GM23338 (cell line): ENCODE data around the gene USP15.

Experiments used
- CREB1 ChIP-seq: fragments of 250-450 bp; sonication (Bioruptor Pico); IDR thresholded peaks from 2 replicates; pipeline ENCODE4 v1.5.0; 2020; ENCODE audit warnings: low read depth, mild to moderate bottlenecking, moderate library complexity
- EZH2 ChIP-seq: fragments of 200-600 bp; sonication (generic); IDR thresholded peaks from one replicate; pipeline ENCODE4 v1.8.0; 2017; ENCODE audit warnings: antibody characterized with exemption, mild to moderate bottlenecking, low read depth; ENCODE audit not compliant: unreplicated experiment
- EZH2phosphoT487 ChIP-seq: fragments of 200-600 bp; sonication (generic); IDR thresholded peaks from one replicate; pipeline ENCODE4 v1.8.1; 2018; ENCODE audit warnings: antibody characterized with exemption; ENCODE audit not compliant: unreplicated experiment
- POLR2AphosphoS5 ChIP-seq: IDR thresholded peaks from 2 replicates; pipeline ENCODE4 v1.6.1; 2016; ENCODE audit warnings: antibody characterized with exemption, low read depth
- REST ChIP-seq: IDR thresholded peaks from one replicate; pipeline ENCODE4 v1.6.1; 2018; ENCODE audit warnings: antibody characterized with exemption; ENCODE audit not compliant: unreplicated experiment
- STAT1 ChIP-seq: IDR thresholded peaks from one replicate; pipeline ENCODE4 v1.6.1; 2016; ENCODE audit warnings: antibody characterized with exemption; ENCODE audit not compliant: unreplicated experiment
- TF ChIP-seq, protein P1 (sequence below), 2 experiments: fragments of 200-600 bp in 1 of 2; sonication (generic) in 1 of 2; conservative IDR thresholded peaks; 2 replicates each; pipeline versions ENCODE4 v1.5.1 to v1.6.1; 2016 to 2017; ENCODE audit warnings: antibody characterized with exemption in 2 of 2, low read depth in 2 of 2, mild to moderate bottlenecking in 2 of 2, moderate library complexity in 1 of 2

- TF ChIP-seq, protein P1, sequence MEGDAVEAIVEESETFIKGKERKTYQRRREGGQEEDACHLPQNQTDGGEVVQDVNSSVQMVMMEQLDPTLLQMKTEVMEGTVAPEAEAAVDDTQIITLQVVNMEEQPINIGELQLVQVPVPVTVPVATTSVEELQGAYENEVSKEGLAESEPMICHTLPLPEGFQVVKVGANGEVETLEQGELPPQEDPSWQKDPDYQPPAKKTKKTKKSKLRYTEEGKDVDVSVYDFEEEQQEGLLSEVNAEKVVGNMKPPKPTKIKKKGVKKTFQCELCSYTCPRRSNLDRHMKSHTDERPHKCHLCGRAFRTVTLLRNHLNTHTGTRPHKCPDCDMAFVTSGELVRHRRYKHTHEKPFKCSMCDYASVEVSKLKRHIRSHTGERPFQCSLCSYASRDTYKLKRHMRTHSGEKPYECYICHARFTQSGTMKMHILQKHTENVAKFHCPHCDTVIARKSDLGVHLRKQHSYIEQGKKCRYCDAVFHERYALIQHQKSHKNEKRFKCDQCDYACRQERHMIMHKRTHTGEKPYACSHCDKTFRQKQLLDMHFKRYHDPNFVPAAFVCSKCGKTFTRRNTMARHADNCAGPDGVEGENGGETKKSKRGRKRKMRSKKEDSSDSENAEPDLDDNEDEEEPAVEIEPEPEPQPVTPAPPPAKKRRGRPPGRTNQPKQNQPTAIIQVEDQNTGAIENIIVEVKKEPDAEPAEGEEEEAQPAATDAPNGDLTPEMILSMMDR (conservative IDR thresholded peaks at IDR 0.05; ENCODE audit: low read depth in 2 of 2): no peak
- TF ChIP-seq EZH2phosphoT487 (no peak), REST (no peak), POLR2AphosphoS5 (no peak), EZH2 (no peak), CREB1 (CRISPR knock-in tag) (no peak), STAT1 (no peak)
Measured at GRCh38 chr12:62304560-62304959, 44.4 kb downstream of the USP15 start.
